Adrenal gland (tissue), 5 donors: Measurements from ENCODE around the gene WDR13.

Source experiments
- CTCF ChIP-seq, 6 experiments: fragments of 450-650 bp in 4 of 6; fragments of 200-600 bp in 2 of 6; sonication (generic) in 1 of 6; IDR thresholded peaks; 1 replicate in 5 of 6; 2 replicates in 1 of 6; pipeline versions ENCODE4 v1.5.1 to v1.8.0; 2016 to 2021; ENCODE audit warnings: antibody characterized with exemption in 6 of 6, mild to moderate bottlenecking in 2 of 6, moderate library complexity in 1 of 6
- POLR2A ChIP-seq, 2 donors: fragments of 450-650 bp; IDR thresholded peaks; one replicate each; pipeline ENCODE4 v1.6.1; 2017; ENCODE audit warnings: antibody characterized with exemption in 2 of 2, mild to moderate bottlenecking in 2 of 2, moderate library complexity in 1 of 2
- donor health status: DM: no; HTN: no; CAD: no.

DNA sequence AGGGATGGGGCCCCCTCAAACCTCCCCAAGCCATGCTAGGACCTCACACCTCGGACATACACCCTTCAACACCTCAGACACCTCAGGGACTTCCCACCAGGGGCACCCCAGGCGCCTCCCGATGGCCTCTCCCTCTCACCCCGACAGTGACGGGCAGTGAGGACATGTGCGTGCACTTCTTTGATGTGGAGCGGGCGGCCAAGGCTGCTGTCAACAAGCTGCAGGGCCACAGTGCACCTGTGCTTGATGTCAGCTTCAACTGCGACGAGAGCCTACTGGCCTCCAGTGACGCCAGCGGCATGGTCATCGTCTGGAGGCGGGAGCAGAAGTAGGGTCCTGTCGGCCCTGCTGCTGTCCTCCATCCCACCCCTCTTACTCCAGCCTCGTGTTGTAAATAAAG lies 7.4 kb downstream of the WDR13 start:
- TF ChIP-seq POLR2A (IDR thresholded peaks at IDR 0.05) (no peak), CTCF (IDR thresholded peaks at IDR 0.05) (no peak)
